MM.1S (cell line): ENCODE measurements around the gene SLC22A17.

Experiments used
- DNase-seq: peaks from one replicate; pipeline ENCODE4 v3.0.0-alpha.2; 2015
- H2AFZ ChIP-seq: fragments of 300-600 bp; sonication (generic); 2 replicates; pipeline ENCODE4 v1.6.0; 2016; ENCODE audit warnings: antibody characterized with exemption, low read length
- H3F3A ChIP-seq: fragments of 300-600 bp; sonication (generic); 2 replicates; pipeline ENCODE4 v1.6.1; 2016; ENCODE audit warnings: mild to moderate bottlenecking, antibody characterized with exemption, low read length, moderate library complexity, mixed read lengths; ENCODE audit not compliant: insufficient read depth
- H3K27ac ChIP-seq: fragments of 300-600 bp; sonication (generic); 2 replicates; pipeline ENCODE4 v1.5.1; 2016; ENCODE audit warnings: mild to moderate bottlenecking, low read length
- H3K27me3 ChIP-seq: fragments of 300-600 bp; sonication (generic); replicated peaks from 2 replicates; pipeline ENCODE4 v1.6.0; 2016; ENCODE audit warnings: low read length; ENCODE audit not compliant: insufficient read depth
- H3K36me3 ChIP-seq: fragments of 300-600 bp; sonication (generic); replicated peaks from 2 replicates; pipeline ENCODE4 v1.6.1; 2016; ENCODE audit warnings: mild to moderate bottlenecking, low read length, mixed read lengths; ENCODE audit not compliant: insufficient read depth
- H3K4me1 ChIP-seq: fragments of 300-600 bp; sonication (generic); 2 replicates; pipeline ENCODE4 v1.6.1; 2016; ENCODE audit warnings: low read length, mixed read lengths
- H3K4me2 ChIP-seq: fragments of 300-600 bp; sonication (generic); 2 replicates; pipeline ENCODE4 v1.6.0; 2016; ENCODE audit warnings: low read depth, low read length
- H3K4me3 ChIP-seq: fragments of 300-600 bp; sonication (generic); 2 replicates; pipeline ENCODE4 v1.5.1; 2016; ENCODE audit warnings: low read length, mixed read lengths
- H3K79me2 ChIP-seq: fragments of 300-600 bp; sonication (generic); 2 replicates; pipeline ENCODE4 v1.6.1; 2016; ENCODE audit warnings: mixed run types, low read length, mixed read lengths
- H3K9ac ChIP-seq: fragments of 300-600 bp; sonication (generic); 2 replicates; pipeline ENCODE4 v1.6.1; 2016; ENCODE audit warnings: low read length, mixed read lengths
- H3K9me2 ChIP-seq: fragments of 300-600 bp; sonication (generic); replicated peaks from 2 replicates; pipeline ENCODE4 v1.6.1; 2016; ENCODE audit warnings: mild to moderate bottlenecking, low read length, mixed read lengths; ENCODE audit not compliant: insufficient read depth
- H3K9me3 ChIP-seq: fragments of 300-600 bp; sonication (generic); replicated peaks from 2 replicates; pipeline ENCODE4 v1.6.1; 2016; ENCODE audit warnings: mild to moderate bottlenecking, low read length, mixed read lengths; ENCODE audit not compliant: insufficient read depth
- H4K20me1 ChIP-seq: fragments of 300-600 bp; sonication (generic); 2 replicates; pipeline ENCODE4 v1.6.1; 2016; ENCODE audit warnings: mild to moderate bottlenecking, low read length, moderate library complexity, mixed read lengths; ENCODE audit not compliant: insufficient read depth
- EZH2 ChIP-seq: fragments of 300-600 bp; sonication (generic); optimal IDR thresholded peaks from 2 replicates; pipeline ENCODE3; 2017; ENCODE audit warnings: low read depth, mild to moderate bottlenecking, antibody characterized with exemption, low read length, mixed read lengths
- EZH2phosphoT487 ChIP-seq: fragments of 300-600 bp; sonication (generic); IDR thresholded peaks from 2 replicates; pipeline ENCODE4 v1.6.1; 2018; ENCODE audit warnings: antibody characterized with exemption, low read length
- TF ChIP-seq, protein P1 (sequence below): fragments of 300-600 bp; sonication (generic); IDR thresholded peaks from 2 replicates; pipeline ENCODE4 v1.5.1; 2016; ENCODE audit warnings: antibody characterized with exemption, low read length, mixed read lengths

The SLC22A17 gene

DNA sequence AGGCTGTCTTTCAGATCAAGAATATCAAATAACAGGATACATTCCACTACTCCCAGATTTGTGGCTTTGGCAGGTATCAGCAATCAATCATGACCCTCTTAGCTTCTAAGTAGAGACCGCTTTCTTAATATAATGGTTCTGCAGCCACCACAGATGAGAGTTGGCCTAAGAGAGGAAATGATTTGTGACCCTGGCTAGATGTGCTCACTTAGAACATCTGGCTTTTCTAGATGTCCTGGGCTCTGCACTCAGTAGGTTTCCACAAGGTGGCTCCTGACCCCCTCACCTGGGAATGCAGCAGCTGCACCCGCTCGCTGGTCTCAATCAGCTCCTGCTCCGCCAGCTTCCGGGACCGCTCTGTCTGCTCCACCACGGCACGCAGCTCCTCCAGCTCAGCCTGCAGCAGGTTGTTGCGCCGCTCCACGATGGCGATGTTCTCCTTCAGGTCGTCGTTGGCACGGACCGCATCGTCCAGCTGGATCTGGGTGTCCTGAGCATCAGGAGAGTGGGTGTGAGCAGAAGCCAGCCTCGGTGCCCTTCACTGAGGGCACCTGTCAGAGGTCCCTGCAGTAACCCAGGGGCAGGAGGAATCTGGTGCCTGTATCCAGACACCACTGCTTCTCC lies 33.1 kb upstream of the SLC22A17 start:
- H3K4me2 ChIP-seq = no peak overlapping the region
- H3K27ac ChIP-seq = no peak overlapping the region

DNA sequence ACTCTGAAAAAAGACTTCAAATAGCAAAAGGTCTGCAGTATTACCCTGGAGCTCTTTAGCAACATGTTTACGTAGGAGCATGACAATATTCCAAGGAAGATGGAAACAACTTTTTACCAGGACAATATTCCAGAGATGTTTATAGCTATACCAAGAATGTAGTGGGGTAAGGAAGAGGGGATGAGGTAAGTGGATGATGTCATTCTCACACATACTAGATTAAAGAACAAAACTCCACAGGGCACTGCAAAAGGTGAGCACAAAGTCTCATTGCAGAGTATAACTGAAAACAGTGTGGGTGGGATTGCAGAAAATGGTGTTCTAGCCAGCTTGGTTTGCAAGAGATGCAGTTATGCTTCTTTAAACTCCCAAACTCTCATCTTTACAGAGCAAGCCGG lies 32.6 kb upstream of the SLC22A17 start:
- H3K79me2 ChIP-seq = no peaks in the 10 kb centered on the region
- H2AFZ ChIP-seq = no peak overlapping the region
- no peaks in the 10 kb centered on the region for H3F3A ChIP-seq
- H3K9me3 ChIP-seq = no peaks in the 10 kb centered on the region
- H3K4me2 ChIP-seq = no peak overlapping the region
- H3K36me3 ChIP-seq = no peaks in the 10 kb centered on the region
- no peak overlapping the region for H3K27ac ChIP-seq
- H3K27me3 ChIP-seq = peaks cover 8% of the 10 kb centered on the region
- no peaks in the 10 kb centered on the region for H3K4me1 ChIP-seq
- no peak overlapping the region for H3K9ac ChIP-seq
- DNase-seq = no peak
- no peaks in the 10 kb centered on the region for H3K9me2 ChIP-seq
- TF ChIP-seq EZH2phosphoT487 = no peak
- TF ChIP-seq EZH2 = no peak
- TF ChIP-seq, protein P1, sequence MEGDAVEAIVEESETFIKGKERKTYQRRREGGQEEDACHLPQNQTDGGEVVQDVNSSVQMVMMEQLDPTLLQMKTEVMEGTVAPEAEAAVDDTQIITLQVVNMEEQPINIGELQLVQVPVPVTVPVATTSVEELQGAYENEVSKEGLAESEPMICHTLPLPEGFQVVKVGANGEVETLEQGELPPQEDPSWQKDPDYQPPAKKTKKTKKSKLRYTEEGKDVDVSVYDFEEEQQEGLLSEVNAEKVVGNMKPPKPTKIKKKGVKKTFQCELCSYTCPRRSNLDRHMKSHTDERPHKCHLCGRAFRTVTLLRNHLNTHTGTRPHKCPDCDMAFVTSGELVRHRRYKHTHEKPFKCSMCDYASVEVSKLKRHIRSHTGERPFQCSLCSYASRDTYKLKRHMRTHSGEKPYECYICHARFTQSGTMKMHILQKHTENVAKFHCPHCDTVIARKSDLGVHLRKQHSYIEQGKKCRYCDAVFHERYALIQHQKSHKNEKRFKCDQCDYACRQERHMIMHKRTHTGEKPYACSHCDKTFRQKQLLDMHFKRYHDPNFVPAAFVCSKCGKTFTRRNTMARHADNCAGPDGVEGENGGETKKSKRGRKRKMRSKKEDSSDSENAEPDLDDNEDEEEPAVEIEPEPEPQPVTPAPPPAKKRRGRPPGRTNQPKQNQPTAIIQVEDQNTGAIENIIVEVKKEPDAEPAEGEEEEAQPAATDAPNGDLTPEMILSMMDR = no peak
- H4K20me1 ChIP-seq = no peaks in the 10 kb centered on the region
- H3K4me3 ChIP-seq = no peak overlapping the region

More for the DNA sequence above, 33.1 kb upstream of the SLC22A17 start:
- Histone ChIP-seq H2AFZ (no peak overlapping the region), H3F3A (no peaks in the 10 kb centered on the region), H4K20me1 (no peaks in the 10 kb centered on the region), H3K9me2 (no peaks in the 10 kb centered on the region), H3K9ac (no peak overlapping the region), H3K79me2 (no peaks in the 10 kb centered on the region), H3K9me3 (no peaks in the 10 kb centered on the region), H3K27me3 (peaks cover 13% of the 10 kb centered on the region), H3K4me3 (no peak overlapping the region), H3K36me3 (no peaks in the 10 kb centered on the region), H3K4me1 (no peaks in the 10 kb centered on the region)
- no peak for DNase-seq
- TF ChIP-seq, protein P1 = no peak
- no peak for TF ChIP-seq EZH2
- no peak for TF ChIP-seq EZH2phosphoT487

DNA sequence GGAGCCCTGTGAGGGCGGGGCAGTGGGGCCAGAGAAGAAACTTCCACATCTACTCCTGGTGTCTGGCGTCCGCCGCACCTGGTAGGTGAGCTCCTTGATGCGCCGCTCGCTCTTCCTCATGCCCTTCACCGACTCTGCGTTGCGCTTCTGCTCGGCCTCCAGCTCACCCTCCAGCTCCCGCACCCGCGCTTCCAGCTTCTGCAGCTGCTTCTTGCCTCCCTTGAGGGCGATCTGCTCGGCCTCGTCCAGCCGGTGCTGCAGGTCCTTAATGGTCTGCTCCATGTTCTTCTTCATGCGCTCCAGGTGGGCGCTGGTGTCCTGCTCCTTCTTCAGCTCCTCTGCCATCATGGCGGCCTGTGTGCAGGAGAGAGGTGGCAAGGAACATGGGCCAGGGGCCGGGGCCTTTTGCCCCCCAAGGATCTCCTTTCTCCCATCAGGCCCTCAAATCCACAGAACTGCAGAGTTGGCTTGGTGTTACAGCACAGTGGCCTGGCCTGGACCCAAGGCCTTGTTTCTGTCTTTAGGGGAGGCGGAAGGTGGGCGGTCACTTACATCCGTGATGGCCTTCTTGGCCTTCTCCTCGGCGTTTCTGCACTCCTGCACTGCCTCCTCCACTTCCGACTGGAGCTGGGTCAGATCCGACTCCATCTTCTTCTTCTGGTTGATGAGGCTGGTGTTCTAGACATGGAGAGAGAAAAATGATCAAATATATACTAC lies 31.8 kb upstream of the SLC22A17 start:
- TF ChIP-seq, protein P1 = no peak
- TF ChIP-seq EZH2phosphoT487 = no peak
- no peak for TF ChIP-seq EZH2
- Histone ChIP-seq H3K36me3 (no peaks in the 10 kb centered on the region), H3K9me3 (no peaks in the 10 kb centered on the region), H3K27ac (no peak overlapping the region), H3K4me3 (no peak overlapping the region), H4K20me1 (no peaks in the 10 kb centered on the region), H3K4me2 (no peak overlapping the region), H2AFZ (no peak overlapping the region), H3K27me3 (peaks cover 8% of the 10 kb centered on the region), H3K4me1 (no peaks in the 10 kb centered on the region), H3K9ac (no peak overlapping the region), H3F3A (no peaks in the 10 kb centered on the region), H3K9me2 (no peaks in the 10 kb centered on the region), H3K79me2 (no peaks in the 10 kb centered on the region)
- DNase-seq = no peak
